Measurements from ENCODE around the gene TMEM11. TPM values are rescaled to one million over a fixed set of nuclear protein-coding genes. Genes with fewer than 3 reads are reported as not detected.

Gene TMEM11
- total and polyA plus RNA-seq, 2 donors (not counting 1 experiment from before 2014, with no cell fraction given) = 21.4 to 25.3 TPM

GRCh38 chr17:21189361-21189760 is 24.6 kb downstream of the TMEM11 start:
- ChIA-PET CTCF (interaction anchor here (1.0 kb wide), 1 partner anchor 24 kb away, joined by 3 read pairs; no protein-coding TSS in a partner anchor), POLR2A (no interaction called here)
- no peaks in the 10 kb centered on the region for H3K9me3 ChIP-seq (ENCODE audit: control extremely low read depth in 1 of 3, control insufficient read depth in 2 of 3, insufficient read depth in 1 of 3, low read length in 2 of 3)
- no peaks in the 10 kb centered on the region for H3K79me2 ChIP-seq (ENCODE audit: control insufficient read depth, insufficient read depth, low read length)
- H3K9ac ChIP-seq (ENCODE audit: low read length) = no peak overlapping the region
- H3K36me3 ChIP-seq (replicated peaks in 1 of 2; ENCODE audit: control extremely low read depth in 1 of 2, control insufficient read depth in 1 of 2, extremely low read depth in 1 of 2, insufficient read depth in 2 of 2, low read length in 1 of 2) = peaks cover 0 to 34% of the 10 kb centered on the region in 2 experiments
- H3K27me3 ChIP-seq (replicated peaks in 1 of 4; ENCODE audit: control extremely low read depth in 1 of 4, control insufficient read depth in 3 of 4, insufficient read depth in 4 of 4, low read length in 3 of 4) = no peaks in the 10 kb centered on the region
- no peak overlapping the region for H3K27ac ChIP-seq (ENCODE audit: low read length in 2 of 2)
- no peak for DNase-seq
- 95% methylated on average over 4 of the region's 4 CpGs for WGBS (ENCODE audit: insufficient coverage)
- H3K4me1 Mint-ChIP-seq = no peaks in the 10 kb centered on the region
- no peak overlapping the region for H2AFZ ChIP-seq (ENCODE audit: insufficient read depth, low read depth, low read length, poor library complexity, severe bottlenecking)
- intact Hi-C loops (cut with micrococcal nuclease) = no loop called here
- H3K9me3 Mint-ChIP-seq (ENCODE audit: insufficient read depth) = no peaks in the 10 kb centered on the region
- TF ChIP-seq EZH2 (IDR thresholded peaks at IDR 0.05; ENCODE audit: borderline replicate concordance, insufficient read depth, low read depth, low read length, poor library complexity, severe bottlenecking) = no peak
- no peak for TF ChIP-seq CTCF (IDR thresholded peaks at IDR 0.05)
- H3K4me3 ChIP-seq (ENCODE audit: control extremely low read depth in 1 of 5, extremely low read depth in 1 of 5, insufficient read depth in 1 of 5, low read depth in 2 of 5, low read length in 4 of 5) = no peak overlapping the region
- H3K4me2 ChIP-seq (replicated peaks; ENCODE audit: low read depth, low read length, poor library complexity, severe bottlenecking) = no peak overlapping the region
- H3K27ac Mint-ChIP-seq = no peak overlapping the region
- no peaks in the 10 kb centered on the region for H3K4me1 ChIP-seq (ENCODE audit: control insufficient read depth in 2 of 2, insufficient read depth in 2 of 2, low read length in 2 of 2)
- no peaks in the 10 kb centered on the region for H4K20me1 ChIP-seq (ENCODE audit: control insufficient read depth, insufficient read depth, low read length, poor library complexity, severe bottlenecking)
- no peak overlapping the region for H3K4me3 Mint-ChIP-seq
- no peak for ATAC-seq (ENCODE audit: low read depth)
- no peaks in the 10 kb centered on the region for H3K27me3 Mint-ChIP-seq

GRCh38 chr17:21186399-21187187 is 27.4 kb downstream of the TMEM11 start:
- 95% methylated on average over 3 of the region's 6 CpGs for WGBS (ENCODE audit: insufficient coverage)
- peaks cover 0 to 44% of the 10 kb centered on the region in 2 experiments for H3K36me3 ChIP-seq (replicated peaks in 1 of 2; ENCODE audit: control extremely low read depth in 1 of 2, control insufficient read depth in 1 of 2, extremely low read depth in 1 of 2, insufficient read depth in 2 of 2, low read length in 1 of 2)
- intact Hi-C loops (cut with micrococcal nuclease) = no loop called here
- H3K4me3 ChIP-seq (ENCODE audit: control extremely low read depth in 1 of 5, extremely low read depth in 1 of 5, insufficient read depth in 1 of 5, low read depth in 2 of 5, low read length in 4 of 5) = no peak overlapping the region
- H3K27ac Mint-ChIP-seq = no peak overlapping the region
- POLR2A ChIA-PET = no interaction called here
- ATAC-seq (ENCODE audit: low read depth) (no peak), DNase-seq (no peak)
- no peaks in the 10 kb centered on the region for H3K27me3 Mint-ChIP-seq
- H2AFZ ChIP-seq (ENCODE audit: insufficient read depth, low read depth, low read length, poor library complexity, severe bottlenecking) = no peak overlapping the region
- no peaks in the 10 kb centered on the region for H4K20me1 ChIP-seq (ENCODE audit: control insufficient read depth, insufficient read depth, low read length, poor library complexity, severe bottlenecking)
- no peaks in the 10 kb centered on the region for H3K4me1 ChIP-seq (ENCODE audit: control insufficient read depth in 2 of 2, insufficient read depth in 2 of 2, low read length in 2 of 2)
- no peaks in the 10 kb centered on the region for H3K9me3 Mint-ChIP-seq (ENCODE audit: insufficient read depth)
- H3K79me2 ChIP-seq (ENCODE audit: control insufficient read depth, insufficient read depth, low read length) = no peaks in the 10 kb centered on the region
- H3K4me1 Mint-ChIP-seq = no peaks in the 10 kb centered on the region
- H3K27ac ChIP-seq (ENCODE audit: low read length in 2 of 2) = no peak overlapping the region
- no peak for TF ChIP-seq CTCF (IDR thresholded peaks at IDR 0.05)
- TF ChIP-seq EZH2 (IDR thresholded peaks at IDR 0.05; ENCODE audit: borderline replicate concordance, insufficient read depth, low read depth, low read length, poor library complexity, severe bottlenecking) = no peak
- H3K4me3 Mint-ChIP-seq = no peak overlapping the region
- no peak overlapping the region for H3K4me2 ChIP-seq (replicated peaks; ENCODE audit: low read depth, low read length, poor library complexity, severe bottlenecking)
- no peaks in the 10 kb centered on the region for H3K9me3 ChIP-seq (ENCODE audit: control extremely low read depth in 1 of 3, control insufficient read depth in 2 of 3, insufficient read depth in 1 of 3, low read length in 2 of 3)
- CTCF ChIA-PET = no interaction called here
- no peaks in the 10 kb centered on the region for H3K27me3 ChIP-seq (replicated peaks in 1 of 4; ENCODE audit: control extremely low read depth in 1 of 4, control insufficient read depth in 3 of 4, insufficient read depth in 4 of 4, low read length in 3 of 4)
- H3K9ac ChIP-seq (ENCODE audit: low read length) = no peak overlapping the region
